ENCODE results near the gene UBAP1.
"Not testable (repeated sequence)": the region's sequence is repeated elsewhere in the genome, so short reads cannot be mapped to it uniquely, and the experiment has no call there.

UBAP1 gene

GRCh38 chr9:34271265-34272006 lies 92.6 kb downstream of the UBAP1 start:
- no peak for DNase-seq

- no peak for DNase-seq
These were observed 93.3 kb downstream of the UBAP1 start for GRCh38 chr9:34272101-34272541.

- DNase-seq = not testable (repeated sequence)
These were observed 94.7 kb downstream of the UBAP1 start for GRCh38 chr9:34273588-34273987.

- DNase-seq = no peak
These were observed 97.0 kb downstream of the UBAP1 start for GRCh38 chr9:34275811-34276210.

- no peak for DNase-seq
These were observed 97.9 kb downstream of the UBAP1 start for GRCh38 chr9:34276772-34277171.

GRCh38 chr9:34279411-34279810 lies 100.6 kb downstream of the UBAP1 start:
- no peak for DNase-seq

- no peak for DNase-seq
These were observed 103.3 kb downstream of the UBAP1 start for GRCh38 chr9:34282096-34282495.

- no peak for DNase-seq
These were observed 110.3 kb downstream of the UBAP1 start for GRCh38 chr9:34289159-34289558.

GRCh38 chr9:34291023-34291422 lies 112.2 kb downstream of the UBAP1 start:
- no peak for DNase-seq

GRCh38 chr9:34291423-34291822 lies 112.6 kb downstream of the UBAP1 start:
- no peak for DNase-seq

GRCh38 chr9:34292552-34292951 lies 113.7 kb downstream of the UBAP1 start:
- DNase-seq = no peak

- not testable (repeated sequence) for DNase-seq
These were observed 122.2 kb downstream of the UBAP1 start for GRCh38 chr9:34301064-34301463.

All from stimulated activated CD4-positive, alpha-beta T cell treated with anti-CD3 and anti-CD28 coated beads, Interleukin-1b, Interleukin-23, amount 100 ng/mL, for 48 hours (primary cell).